ENCODE measurements around the gene KRT17. TPM values are rescaled to one million over a fixed set of nuclear protein-coding genes. Genes with fewer than 3 reads are reported as not detected.

The KRT17 gene
- total and polyA plus RNA-seq, 10 of the 15 experiments (the other 5 are each of a cell fraction or from before 2014, with no cell fraction given), result 0.47 to 30.0 (median 2.5) TPM

DNA sequence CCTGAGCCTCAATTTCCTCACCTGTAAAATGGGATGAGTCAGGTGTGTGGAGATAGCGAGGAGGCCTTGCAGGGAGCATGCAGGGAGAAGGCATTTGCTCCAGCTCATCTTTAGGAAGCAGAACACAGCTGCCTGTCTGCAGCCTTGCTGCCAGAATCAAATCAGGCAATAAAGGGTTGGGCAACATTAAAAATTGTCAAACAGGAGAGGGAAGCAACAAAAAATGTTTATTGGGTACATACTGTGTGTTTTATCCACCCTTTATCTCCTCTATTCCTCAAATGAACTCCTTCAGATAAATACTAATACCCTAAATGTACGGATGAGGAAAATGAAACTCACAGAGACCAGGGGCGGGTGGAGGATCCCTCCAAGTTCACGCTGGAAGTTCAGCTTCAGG lies 24.1 kb downstream of the KRT17 start (continued):
- TF ChIP-seq NRF1 (conservative IDR thresholded peaks at IDR 0.05; ENCODE audit: low read depth, low read length), result no peak
- TF ChIP-seq, protein P1, sequence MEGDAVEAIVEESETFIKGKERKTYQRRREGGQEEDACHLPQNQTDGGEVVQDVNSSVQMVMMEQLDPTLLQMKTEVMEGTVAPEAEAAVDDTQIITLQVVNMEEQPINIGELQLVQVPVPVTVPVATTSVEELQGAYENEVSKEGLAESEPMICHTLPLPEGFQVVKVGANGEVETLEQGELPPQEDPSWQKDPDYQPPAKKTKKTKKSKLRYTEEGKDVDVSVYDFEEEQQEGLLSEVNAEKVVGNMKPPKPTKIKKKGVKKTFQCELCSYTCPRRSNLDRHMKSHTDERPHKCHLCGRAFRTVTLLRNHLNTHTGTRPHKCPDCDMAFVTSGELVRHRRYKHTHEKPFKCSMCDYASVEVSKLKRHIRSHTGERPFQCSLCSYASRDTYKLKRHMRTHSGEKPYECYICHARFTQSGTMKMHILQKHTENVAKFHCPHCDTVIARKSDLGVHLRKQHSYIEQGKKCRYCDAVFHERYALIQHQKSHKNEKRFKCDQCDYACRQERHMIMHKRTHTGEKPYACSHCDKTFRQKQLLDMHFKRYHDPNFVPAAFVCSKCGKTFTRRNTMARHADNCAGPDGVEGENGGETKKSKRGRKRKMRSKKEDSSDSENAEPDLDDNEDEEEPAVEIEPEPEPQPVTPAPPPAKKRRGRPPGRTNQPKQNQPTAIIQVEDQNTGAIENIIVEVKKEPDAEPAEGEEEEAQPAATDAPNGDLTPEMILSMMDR (IDR thresholded peaks at IDR 0.05 in 2 of 3, conservative IDR thresholded peaks at IDR 0.05 in 1 of 3; ENCODE audit: control insufficient read depth in 2 of 3, extremely low read depth in 1 of 3, insufficient read depth in 1 of 3, low read depth in 3 of 3, low read length in 3 of 3), result no peak
- TF ChIP-seq TCF3 (IDR thresholded peaks at IDR 0.05; ENCODE audit: borderline replicate concordance, insufficient read depth, low read depth, low read length), result no peak
- no peak for TF ChIP-seq ZNF622 (IDR thresholded peaks at IDR 0.05)
- no peak for TF ChIP-seq NFIC (IDR thresholded peaks at IDR 0.05; ENCODE audit: low read depth, low read length)
- TF ChIP-seq HDAC6 (IDR thresholded peaks at IDR 0.05; ENCODE audit: unreplicated experiment), result no peak
- no peak for TF ChIP-seq KLF5 (IDR thresholded peaks at IDR 0.05; ENCODE audit: partially characterized antibody)
- no peak for TF ChIP-seq GATAD2B (conservative IDR thresholded peaks at IDR 0.05; ENCODE audit: low read depth)
- TF ChIP-seq, protein P2, sequence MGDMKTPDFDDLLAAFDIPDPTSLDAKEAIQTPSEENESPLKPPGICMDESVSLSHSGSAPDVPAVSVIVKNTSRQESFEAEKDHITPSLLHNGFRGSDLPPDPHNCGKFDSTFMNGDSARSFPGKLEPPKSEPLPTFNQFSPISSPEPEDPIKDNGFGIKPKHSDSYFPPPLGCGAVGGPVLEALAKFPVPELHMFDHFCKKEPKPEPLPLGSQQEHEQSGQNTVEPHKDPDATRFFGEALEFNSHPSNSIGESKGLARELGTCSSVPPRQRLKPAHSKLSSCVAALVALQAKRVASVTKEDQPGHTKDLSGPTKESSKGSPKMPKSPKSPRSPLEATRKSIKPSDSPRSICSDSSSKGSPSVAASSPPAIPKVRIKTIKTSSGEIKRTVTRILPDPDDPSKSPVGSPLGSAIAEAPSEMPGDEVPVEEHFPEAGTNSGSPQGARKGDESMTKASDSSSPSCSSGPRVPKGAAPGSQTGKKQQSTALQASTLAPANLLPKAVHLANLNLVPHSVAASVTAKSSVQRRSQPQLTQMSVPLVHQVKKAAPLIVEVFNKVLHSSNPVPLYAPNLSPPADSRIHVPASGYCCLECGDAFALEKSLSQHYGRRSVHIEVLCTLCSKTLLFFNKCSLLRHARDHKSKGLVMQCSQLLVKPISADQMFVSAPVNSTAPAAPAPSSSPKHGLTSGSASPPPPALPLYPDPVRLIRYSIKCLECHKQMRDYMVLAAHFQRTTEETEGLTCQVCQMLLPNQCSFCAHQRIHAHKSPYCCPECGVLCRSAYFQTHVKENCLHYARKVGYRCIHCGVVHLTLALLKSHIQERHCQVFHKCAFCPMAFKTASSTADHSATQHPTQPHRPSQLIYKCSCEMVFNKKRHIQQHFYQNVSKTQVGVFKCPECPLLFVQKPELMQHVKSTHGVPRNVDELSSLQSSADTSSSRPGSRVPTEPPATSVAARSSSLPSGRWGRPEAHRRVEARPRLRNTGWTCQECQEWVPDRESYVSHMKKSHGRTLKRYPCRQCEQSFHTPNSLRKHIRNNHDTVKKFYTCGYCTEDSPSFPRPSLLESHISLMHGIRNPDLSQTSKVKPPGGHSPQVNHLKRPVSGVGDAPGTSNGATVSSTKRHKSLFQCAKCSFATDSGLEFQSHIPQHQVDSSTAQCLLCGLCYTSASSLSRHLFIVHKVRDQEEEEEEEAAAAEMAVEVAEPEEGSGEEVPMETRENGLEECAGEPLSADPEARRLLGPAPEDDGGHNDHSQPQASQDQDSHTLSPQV (IDR thresholded peaks at IDR 0.05), result no peak
